GM21528 (cell line): ENCODE data around the gene TTC23L.
"Not testable (repeated sequence)": the region's sequence is repeated elsewhere in the genome, so short reads cannot be mapped to it uniquely, and the experiment has no call there.

Experiments
- ATAC-seq: cut with Tn5 transposase; IDR thresholded peaks from one replicate; pipeline ENCODE4 v1.9.1; 2021; ENCODE audit warnings: mild to moderate bottlenecking, moderate library complexity; ENCODE audit not compliant: unreplicated experiment, low FRiP score

TTC23L gene

DNA sequence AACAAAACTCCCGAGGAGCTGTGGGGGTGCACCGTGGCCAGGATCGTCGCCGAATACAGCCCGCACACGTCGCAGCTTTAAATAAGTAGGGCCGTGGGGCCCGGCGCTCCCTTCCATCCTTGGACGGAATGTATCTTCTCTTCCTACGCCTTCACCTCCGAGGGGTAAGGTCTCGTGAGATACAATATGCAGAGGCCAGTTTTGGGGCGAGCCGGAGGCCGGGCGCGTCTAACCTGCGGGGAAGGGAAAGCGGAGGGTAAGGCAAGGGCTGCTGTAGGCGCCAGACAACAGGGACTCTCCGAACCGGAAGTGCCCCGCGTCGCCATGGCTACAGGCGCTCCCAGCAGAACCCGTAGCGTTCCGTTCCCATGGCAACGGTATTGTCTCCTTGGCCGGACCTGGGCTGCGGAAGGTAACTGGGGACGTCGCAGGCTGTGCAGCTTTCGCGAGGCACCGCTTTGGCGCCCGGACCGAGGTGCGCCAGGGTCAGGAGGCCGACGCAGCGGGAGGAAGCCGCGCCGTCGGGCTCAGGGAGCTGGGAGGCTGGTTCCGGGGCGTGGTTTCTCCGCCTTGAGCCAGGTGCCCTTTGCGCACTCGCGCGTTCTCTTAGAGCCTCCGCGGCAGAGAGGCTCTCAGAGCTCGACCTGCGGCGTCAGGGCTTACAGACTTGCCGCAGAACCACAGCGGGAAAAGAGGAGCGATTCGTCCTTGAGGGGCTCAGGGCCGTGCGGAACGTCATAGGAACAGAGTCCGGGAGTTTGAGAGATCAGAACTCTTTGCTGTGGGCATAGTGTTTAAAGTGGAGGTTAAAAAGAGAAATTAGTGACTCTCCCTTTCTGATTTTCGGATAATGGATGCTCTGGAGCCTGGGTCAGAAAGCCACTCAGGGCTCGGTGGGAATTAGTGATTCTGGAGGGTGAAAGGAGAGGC, at the start of gene TTC23L:
Gene TTC23L (plus strand): TSS at position 380 of the 930 bp plus-strand sequence. CDS start 1,508 bp downstream, outside the sequence.
- ATAC-seq, result peak; percentile 98

GRCh38 chr5:34789639-34790038, 49.3 kb upstream of the TTC23L start:
- no peak for ATAC-seq

DNA sequence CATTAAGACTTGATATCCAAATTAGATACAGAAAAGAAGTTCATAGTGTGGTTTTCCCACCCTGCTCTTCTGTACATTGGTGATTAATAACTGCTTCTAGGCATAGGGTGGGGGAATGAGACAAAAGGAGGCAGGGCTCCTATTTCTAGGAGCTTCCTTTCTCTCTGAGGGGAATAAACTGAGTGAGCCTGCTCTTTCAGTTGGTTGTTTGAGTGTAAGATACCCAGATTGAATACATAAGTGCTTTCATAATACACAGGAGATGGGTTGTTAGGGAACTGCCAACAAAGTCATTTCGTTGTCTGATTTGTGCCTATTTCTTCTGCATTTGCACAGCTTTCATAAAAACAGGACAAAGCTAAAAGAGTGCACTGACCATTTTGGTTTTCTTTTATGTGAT, 48.9 kb upstream of the TTC23L start:
- ATAC-seq, result no peak

DNA sequence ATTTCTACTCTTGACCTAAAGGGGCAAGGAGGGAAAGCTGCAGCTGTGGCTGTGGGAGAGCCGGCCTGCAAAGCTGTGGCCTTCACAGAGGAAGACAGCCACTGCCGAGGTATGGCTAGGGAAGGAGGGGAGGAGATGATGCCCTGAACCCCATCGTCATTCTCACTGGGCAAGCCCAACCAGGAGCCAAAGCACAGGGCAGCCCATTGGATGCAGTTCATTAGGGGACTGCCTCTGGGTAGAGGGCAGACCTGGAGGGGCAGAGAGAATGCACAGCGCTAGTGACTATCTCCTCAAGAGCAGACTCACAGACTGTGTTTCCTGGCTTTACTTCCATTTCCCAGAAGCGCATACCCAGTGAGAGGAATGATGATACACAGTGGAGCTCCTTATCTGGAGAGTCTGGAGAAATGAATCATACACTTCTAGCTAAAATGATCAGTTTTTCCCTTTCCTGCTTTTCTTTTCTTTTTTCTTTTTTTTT, 47.2 kb upstream of the TTC23L start:
- no peak for ATAC-seq

- no peak for ATAC-seq
These were observed 36.0 kb upstream of the TTC23L start for GRCh38 chr5:34802834-34803563.

DNA sequence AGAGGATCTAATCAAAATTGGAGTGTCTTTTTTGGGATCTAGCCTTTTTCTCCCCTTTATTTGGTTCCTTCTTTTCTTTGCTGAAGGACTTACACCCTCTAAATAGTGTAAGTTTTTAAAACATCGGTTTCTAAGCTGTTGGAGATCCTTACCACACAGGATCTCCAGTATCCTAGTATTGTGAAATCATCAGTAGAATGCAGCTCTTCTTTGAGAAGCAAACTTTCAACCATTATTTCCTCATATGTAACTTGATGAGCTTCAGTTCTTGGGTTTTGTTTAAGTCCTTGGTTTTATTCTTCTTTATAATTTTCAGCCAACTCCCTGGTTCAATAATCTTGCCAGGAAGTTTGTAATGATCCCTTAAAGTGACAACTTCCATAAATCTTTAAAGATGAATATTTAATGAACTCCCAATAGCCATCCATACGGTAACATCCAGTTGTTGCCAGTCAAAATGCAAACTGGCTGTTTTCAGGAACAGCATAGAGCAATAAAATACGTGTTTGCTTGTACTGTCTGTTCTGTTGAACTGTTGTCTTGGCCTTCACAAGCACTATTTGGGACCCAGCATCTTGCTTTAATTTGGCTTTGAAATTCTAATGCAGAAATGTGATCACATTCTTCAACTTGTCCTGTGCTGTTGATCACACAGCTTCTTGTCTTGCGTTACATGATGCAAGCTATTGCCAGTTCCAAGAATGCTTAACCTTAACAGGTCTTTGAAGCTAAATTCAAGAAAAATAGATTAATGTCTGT, 34.8 kb upstream of the TTC23L start:
- ATAC-seq, result no peak

- no peak for ATAC-seq
These were observed 34.1 kb upstream of the TTC23L start for GRCh38 chr5:34804913-34805312.

DNA sequence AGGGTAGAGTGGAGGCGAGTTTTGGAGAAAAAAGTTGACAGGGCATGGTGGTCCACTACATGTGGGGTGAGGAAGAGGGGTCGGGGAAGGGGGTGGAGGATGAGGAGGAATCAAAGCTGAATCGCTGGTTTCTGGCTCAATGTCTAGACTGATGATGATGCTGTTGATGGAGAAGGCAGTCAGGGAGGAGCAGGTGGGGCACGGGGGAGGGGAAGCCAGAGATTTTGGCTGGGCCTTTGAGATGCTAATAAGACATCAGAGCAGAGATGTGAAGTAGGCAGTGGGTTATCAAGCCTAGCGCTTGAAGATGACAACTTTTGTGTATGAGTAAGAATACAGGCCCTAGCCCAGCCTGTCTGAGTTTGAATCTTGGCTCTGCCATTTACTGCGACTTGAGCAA, 32.4 kb upstream of the TTC23L start:
- no peak for ATAC-seq

DNA sequence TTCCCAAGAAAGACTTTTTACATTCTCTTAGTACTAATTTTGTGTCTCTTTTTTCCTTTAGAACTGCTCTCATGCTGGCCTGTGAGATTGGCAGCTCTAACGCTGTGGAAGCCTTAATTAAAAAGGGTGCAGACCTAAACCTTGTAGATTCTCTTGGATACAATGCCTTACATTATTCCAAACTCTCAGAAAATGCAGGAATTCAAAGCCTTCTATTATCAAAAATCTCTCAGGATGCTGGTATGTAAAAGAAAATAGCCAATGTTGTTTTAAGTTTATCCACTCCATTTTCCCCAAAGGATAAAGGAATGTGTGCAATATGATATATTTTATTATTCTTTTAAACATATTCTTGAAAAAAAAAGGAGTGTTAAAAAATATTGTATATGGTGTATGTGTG, 27.3 kb upstream of the TTC23L start:
- ATAC-seq, result no peak

- ATAC-seq, result no peak
These were observed 25.5 kb upstream of the TTC23L start for GRCh38 chr5:34813509-34813908.

- ATAC-seq, result no peak
These were observed 21.2 kb upstream of the TTC23L start for GRCh38 chr5:34817558-34818351.

DNA sequence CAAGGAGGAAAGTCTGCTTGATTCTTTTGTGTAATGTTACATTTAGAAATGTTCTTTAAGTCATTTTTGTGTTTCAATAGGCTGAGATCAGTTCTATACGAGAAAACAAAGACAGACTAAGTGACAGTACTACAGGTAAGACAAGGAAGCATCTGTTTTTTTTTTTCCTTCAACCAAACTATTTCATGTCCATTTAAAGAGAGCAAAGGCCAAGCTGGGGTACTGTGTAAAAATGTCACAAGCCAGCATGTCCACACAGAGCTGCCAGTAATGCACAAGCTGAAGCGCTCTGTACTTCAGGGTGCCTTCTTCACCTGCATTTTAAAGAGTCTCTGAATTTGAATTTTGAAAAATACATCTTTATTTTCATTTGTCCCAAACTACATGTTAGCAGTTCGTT, 20.2 kb upstream of the TTC23L start:
- no peak for ATAC-seq

- ATAC-seq, result no peak
These were observed 18.4 kb upstream of the TTC23L start for GRCh38 chr5:34820593-34820992.

DNA sequence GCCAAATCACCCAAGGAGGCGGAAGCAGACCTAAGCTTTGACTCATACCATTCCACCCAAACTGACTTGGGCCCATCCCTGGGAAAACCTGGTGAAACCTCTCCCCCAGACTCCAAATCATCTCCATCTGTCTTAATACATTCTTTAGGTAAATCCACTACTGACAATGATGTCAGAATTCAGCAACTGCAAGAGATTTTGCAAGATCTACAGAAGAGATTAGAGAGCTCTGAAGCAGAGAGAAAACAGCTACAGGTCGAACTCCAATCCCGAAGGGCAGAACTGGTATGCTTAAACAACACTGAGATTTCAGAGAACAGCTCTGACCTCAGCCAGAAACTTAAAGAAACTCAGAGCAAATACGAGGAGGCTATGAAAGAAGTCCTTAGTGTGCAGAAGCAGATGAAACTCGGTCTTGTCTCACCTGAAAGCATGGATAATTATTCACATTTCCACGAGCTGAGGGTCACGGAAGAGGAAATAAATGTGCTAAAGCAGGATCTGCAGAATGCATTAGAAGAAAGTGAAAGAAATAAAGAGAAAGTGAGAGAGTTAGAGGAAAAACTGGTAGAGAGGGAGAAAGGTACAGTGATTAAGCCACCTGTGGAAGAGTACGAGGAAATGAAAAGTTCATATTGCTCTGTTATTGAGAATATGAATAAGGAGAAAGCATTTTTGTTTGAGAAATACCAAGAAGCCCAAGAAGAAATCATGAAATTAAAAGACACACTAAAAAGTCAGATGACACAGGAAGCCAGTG, 15.8 kb upstream of the TTC23L start:
- ATAC-seq, result no peak

GRCh38 chr5:34826347-34826746, 12.6 kb upstream of the TTC23L start:
- ATAC-seq, result no peak

- ATAC-seq, result no peak
These were observed 11.1 kb upstream of the TTC23L start for GRCh38 chr5:34827588-34828506.

DNA sequence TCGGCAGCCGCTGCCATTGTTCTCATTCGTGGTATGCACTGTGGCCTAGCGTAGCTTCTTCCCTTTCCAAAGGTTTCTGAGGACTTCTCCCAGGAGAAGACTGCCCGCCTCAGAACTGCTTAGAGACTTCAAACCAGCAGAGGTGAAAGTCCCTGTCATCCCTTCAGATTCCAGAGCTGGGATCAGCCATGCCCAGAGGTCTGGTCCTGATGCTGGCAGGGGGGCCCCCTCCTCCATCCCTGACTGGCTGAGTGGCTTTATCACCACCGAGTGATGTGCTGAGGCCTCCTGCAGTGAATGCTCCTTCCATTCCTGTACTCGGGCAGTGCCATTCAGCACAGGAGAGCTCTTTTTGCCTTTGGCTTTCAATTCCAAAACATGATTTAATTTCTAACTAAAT, 8.1 kb upstream of the TTC23L start:
- not testable (repeated sequence) for ATAC-seq

DNA sequence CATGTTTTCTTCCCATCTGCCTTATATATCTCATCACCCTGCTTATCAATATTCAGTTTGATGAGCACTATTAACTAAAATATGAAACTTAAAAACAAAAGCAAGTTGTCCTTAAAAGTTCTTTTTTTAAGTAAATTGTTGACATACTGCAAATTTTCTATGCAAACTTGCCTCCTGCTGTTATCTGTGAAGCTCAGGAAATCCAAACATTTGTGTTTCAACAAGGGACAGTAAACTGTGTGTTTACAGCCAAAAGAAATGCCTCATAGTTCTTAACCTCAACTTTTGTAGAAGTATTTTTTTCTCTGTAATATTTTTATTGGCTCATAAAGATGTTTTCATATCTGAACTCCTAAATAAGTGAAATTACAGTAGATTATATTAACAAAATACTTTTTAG, 7.7 kb upstream of the TTC23L start:
- no peak for ATAC-seq
